GM21737 (cell line): Measurements from ENCODE around the gene TMEM121B.

Experiments used
- ATAC-seq: cut with Tn5 transposase; IDR thresholded peaks from one replicate; pipeline ENCODE4 v1.9.1; 2021; ENCODE audit warnings: mild to moderate bottlenecking, moderate library complexity; ENCODE audit not compliant: unreplicated experiment

TMEM121B gene

GRCh38 chr22:17095538-17095937, 25.6 kb downstream of the TMEM121B start:
- no peak for ATAC-seq

DNA sequence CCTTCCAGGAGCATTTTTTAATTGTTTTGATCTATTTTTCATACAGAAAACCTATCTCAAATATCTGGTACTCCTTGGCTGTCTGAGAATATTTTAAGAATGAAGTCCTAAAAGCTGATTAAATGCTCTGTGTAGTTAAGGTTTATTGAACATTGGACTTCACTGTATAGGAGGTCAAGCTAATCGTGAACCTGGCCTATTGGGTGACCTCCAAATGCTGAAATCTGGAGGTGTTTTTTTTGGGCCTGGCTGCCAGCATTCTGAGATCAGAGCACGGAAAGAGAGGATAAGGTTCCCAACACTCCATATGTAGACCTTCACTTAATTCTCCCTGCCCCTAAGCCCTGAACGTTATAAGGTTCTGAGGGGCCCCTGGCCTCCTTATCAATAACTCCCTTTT, 28.1 kb downstream of the TMEM121B start:
- no peak for ATAC-seq

DNA sequence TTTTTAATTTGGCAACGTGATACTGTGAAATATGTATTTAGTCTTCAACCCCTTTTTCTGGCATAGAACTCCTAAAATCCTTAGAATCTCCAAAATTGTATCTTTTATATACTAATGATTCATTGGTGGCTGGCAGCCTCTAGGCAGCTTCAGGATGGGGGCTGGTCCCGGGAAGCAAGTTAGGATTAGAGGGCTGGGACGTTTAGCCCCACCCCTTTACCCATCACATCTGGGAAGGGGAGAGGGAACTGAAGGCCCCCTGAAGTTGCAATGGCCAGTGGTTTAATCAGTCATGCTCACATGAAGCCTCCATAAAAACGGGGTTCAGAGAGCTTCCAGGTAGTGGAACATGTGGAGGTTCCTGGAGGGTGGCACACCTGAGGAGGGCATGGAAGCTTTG, 29.3 kb downstream of the TMEM121B start:
- no peak for ATAC-seq

DNA sequence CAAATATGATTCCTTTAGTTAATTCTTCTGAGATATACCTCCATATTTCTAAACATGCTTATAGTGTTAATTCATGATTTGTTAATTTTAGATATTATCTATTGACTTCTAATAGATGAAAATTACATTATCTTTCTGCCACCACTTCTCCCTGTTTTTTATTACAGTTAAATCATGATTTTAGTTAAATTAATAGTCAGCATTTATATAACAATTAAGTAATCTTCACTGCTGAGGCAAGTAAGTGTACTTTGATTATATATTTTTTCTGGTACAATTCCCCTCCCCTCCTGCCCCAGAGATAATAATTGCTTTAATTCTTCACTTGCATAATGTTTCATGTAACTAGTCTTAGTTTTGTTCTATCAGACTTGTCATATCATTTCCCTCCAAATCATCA, 30.6 kb downstream of the TMEM121B start:
- ATAC-seq, result no peak

DNA sequence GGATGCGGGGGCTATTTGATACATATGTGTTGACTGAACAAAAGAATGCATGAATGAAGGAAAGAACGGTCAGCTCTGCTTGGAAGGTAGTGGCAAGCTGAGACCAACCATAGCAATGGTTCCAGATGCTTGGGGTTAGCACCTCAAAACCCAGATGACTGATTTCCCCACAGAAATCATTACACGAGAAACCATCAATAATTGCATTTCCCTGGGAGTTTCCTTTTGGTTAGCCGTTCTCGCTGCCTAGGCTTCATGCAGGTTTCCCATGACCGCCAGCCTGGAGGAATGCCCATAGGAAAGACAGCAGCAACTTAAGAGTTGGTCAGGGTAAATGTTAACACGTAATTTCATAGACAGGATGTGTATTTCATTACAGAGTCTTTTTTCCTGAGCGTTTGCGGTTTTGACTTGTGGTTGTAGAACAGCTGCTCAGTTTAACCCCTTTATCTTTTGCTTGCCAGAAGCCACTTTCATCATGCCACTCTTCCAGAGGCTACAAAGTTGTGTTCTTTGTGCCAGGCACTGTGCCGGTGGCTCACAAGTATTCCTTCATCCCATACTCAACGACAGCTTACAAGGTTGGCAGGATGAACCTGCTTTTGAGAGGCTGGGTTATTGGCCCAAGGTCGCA, 33.5 kb downstream of the TMEM121B start:
- peak; percentile 36 for ATAC-seq

DNA sequence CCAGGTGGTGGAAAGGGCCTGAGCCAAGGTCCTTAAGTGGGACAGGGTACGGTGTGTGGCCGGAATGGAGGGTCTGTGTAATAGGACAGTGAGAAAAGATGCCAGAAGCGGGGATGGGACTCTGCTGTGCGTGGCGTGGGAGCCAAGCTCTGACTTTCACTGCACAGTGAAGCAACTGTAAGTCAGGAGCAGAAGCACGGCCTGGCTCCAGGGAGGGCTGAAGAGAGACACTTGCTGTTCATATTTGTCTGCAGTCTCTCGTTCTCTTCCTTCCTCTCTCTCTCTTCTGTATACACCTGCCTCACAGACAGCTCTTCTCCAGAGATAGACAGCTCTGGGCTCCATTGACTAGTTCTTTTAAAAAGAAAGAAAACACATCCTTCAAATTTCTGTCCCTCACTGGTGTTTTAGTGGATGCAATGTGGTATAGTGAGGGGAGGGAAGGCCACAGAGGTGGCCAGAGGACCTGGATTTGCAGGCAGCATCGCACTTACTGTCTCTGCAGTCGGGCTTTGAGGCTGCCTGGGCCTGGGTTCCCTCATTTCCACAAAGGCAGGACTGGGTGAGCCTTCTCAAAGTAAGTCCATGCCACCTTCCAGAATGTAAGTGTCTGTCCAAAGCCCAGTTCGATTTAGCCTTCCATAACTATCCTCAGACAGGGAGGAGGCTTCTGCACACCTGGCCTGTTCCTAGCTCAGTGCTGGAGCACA, 34.2 kb downstream of the TMEM121B start:
- no peak for ATAC-seq

DNA sequence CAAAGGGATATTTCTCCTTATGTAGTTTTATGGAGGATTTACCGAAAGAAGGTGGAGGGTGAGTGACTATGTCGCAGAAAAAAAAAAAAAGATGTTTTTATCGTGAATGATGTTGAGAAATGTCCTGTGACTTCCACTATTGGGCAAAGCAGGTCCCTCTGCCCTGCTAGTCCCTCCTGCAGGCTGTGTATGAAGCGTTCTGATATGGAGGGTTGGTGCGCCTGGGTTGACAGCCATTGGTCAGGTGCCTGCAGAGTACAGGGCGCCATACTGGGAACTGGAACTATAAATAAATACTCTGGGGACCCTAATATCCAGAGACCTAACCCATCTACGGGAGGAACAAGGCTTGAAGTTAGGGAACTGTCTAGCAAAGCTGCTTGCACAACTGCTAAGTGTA, 34.9 kb downstream of the TMEM121B start:
- no peak for ATAC-seq

DNA sequence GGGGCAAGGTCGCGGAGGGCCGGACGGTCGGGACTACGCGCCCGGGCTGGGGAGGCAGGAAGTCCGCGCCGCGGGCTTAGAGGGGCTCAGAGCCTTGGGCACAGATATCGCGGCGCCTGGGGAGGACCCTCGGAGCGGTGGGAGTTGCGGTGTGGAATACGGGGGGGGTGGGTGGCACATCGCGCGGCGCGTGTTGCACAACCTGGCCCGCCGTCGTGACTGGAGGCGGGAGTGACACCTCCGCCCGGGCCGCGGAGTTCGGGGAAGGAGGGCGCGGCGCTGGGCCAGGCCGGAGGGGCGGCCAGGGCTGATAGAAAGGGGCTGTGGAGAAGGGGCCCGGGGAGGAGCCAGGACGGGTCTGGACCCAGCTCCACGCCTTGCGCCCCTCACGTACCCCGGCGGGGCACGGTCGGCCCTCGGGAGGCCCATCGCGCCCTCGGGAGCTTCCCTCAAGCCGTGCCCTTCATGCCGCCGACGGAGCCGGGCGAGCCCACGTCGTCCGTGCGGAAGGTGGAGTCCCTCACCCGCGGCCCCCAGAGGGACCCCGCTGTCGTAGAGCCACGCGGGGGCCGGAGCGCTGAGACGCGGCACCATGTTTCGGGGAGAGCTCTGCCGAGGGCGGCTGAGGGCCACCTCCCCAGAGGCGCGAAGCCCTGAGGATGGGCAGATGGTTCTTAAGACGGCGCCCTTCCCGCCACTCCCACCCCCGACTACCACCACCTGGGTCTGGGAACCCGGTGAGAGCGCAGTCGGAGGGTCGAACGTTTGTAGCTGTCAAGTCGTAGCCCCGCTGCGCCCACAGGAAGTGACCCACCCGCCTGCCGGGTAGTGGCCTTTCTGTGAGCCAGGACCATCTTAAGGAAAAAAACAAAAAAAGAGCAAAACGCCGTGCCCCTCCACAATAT, 35.6 kb downstream of the TMEM121B start:
- peak; percentile 10 for ATAC-seq

DNA sequence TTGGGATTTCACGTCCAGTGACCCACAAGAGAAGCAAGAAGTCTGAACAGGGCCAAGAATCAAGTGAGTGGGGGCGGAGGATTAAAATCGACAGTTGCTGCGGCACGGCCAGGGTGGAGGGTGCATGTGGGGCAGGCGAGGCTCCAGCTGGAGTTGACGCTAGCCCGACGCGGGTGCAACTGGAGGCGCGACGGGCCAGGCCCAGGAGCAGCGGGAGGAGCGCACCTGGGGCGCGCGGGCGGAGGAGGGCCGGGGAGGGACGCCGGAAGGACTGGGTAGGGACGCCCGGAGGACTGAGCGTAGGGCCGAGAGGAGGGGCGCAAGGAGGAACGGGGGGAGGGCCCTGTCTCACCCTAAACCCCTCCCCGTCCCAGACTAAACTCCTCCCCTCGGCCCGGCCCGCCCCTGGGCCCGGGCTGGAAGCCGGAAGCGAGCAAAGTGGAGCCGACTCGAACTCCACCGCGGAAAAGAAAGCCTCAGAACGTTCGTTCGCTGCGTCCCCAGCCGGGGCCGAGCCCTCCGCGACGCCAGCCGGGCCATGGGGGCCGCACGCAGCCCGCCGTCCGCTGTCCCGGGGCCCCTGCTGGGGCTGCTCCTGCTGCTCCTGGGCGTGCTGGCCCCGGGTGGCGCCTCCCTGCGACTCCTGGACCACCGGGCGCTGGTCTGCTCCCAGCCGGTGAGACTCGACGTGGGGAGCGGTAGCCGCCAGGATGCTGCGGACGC, 36.4 kb downstream of the TMEM121B start, which contains the start of gene IL17RA:
Gene IL17RA, plus strand, starts transcription at position 447 of the 723 bp plus-strand sequence. Its CDS starts 92 bp downstream, at position 539.
- peak; percentile 90 for ATAC-seq

GRCh38 chr22:17083811-17084441, 37.2 kb downstream of the TMEM121B start:
- no peak for ATAC-seq

GRCh38 chr22:17083255-17083654, 37.9 kb downstream of the TMEM121B start:
- ATAC-seq, result no peak

DNA sequence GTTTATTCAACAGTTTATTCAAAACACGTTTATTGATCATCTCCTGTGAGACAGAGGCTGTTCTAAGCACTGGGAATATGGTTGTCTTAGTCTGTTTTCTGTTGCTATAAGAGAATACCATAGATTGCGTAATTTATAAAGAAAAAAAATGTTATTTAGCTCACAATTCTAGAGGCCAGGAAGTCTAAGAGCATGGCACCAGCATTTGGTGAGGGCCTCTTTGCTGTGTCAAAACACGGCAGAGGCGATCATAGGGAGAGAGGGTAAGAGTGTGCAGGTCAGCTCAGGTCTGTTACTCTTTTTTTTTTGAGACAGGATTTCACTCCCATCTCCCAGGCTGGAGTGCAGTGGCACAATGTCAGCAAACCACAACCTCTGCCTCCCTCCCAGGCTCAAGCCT, 41.6 kb downstream of the TMEM121B start:
- no peak for ATAC-seq

DNA sequence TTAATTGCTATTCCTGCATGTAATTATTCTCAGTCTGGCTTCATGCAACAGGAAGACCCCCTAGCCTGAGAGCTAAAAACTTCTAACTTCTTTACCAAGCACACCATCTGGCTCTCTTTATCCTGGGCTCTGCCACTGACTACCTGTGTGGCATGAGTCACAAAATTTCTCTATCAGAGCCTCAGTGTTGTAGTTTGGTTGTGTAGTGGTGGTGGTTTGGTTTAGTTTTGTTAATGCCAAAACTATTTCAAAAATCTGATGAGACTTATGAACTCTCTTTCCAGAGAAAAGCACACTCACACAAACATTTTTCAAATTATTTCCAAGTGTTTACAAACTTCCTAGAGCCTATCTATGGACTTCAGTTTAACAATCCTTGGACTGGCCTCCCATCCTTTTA, 43.9 kb downstream of the TMEM121B start:
- ATAC-seq, result no peak

- ATAC-seq, result no peak
These were observed 46.5 kb downstream of the TMEM121B start for GRCh38 chr22:17074648-17075002.

GRCh38 chr22:17072877-17073276, 48.3 kb downstream of the TMEM121B start:
- ATAC-seq, result no peak
